Erythroblast (primary cell): ENCODE measurements around the gene GRIFIN.

Experiments
- GATA1 ChIP-seq: IDR thresholded peaks from 2 replicates; pipeline ENCODE4 v1.6.1; 2011; ENCODE audit warnings: low read depth, mild to moderate bottlenecking, control low read depth, low read length, moderate library complexity
- POLR2A ChIP-seq: IDR thresholded peaks from 2 replicates; pipeline ENCODE4 v1.6.1; 2011; ENCODE audit warnings: mild to moderate bottlenecking, low read length

GRCh38 chr7:2504128-2504888 lies 28.1 kb upstream of the GRIFIN start:
- no peak for TF ChIP-seq POLR2A
- TF ChIP-seq GATA1: no peak
